H1 (cell line): ENCODE results near the gene ATG4C. TPM values are rescaled to one million over a fixed set of nuclear protein-coding genes. Genes with fewer than 3 reads are reported as not detected.
"Not testable (repeated sequence)": the region's sequence is repeated elsewhere in the genome, so short reads cannot be mapped to it uniquely, and the experiment has no call there.

Experiments
- CTCF ChIA-PET: fragments of 300-600 bp; sonication (Branson Sonifier 250); formaldehyde crosslinking; loops from one replicate; lab custom pipeline; 2021; ENCODE audit not compliant: partially characterized antibody; lab: Charles Lee
- POLR2A ChIA-PET: fragments of 300-600 bp; sonication (Branson Sonifier 250); formaldehyde crosslinking; loops from one replicate; lab custom pipeline; 2021; ENCODE audit warnings: inconsistent platforms; ENCODE audit not compliant: partially characterized antibody; lab: Charles Lee
- DNase-seq, 2 experiments: peaks; one replicate each; pipeline versions ENCODE4 v3.0.0 to v3.0.0-alpha.2; 2010 to 2022; ENCODE audit warnings: low spot score in 2 of 2, low read depth in 1 of 2, mixed read lengths in 1 of 2
- FAIRE-seq: peaks from 2 replicates; lab custom pipeline; 2011; peaks lifted over from hg19 to GRCh38; lab: Jason Lieb, UNC
- H2AFZ ChIP-seq: 2 replicates; pipeline ENCODE4 v1.8.1; 2012; ENCODE audit warnings: low read length, inconsistent platforms
- H2AK5ac ChIP-seq: 2 replicates; pipeline ENCODE4 v1.6.1; 2013; ENCODE audit warnings: low read depth, low read length
- H2BK120ac ChIP-seq: replicated peaks from 2 replicates; pipeline ENCODE3; 2013; ENCODE audit warnings: low read depth, low read length, inconsistent platforms
- H2BK12ac ChIP-seq: 2 replicates; pipeline ENCODE4 v1.6.1; 2013; ENCODE audit warnings: low read depth, low read length
- H2BK15ac ChIP-seq: 2 replicates; pipeline ENCODE4 v1.6.1; 2013; ENCODE audit warnings: low read length
- H2BK20ac ChIP-seq: 2 replicates; pipeline ENCODE4 v1.6.1; 2013; ENCODE audit warnings: low read length
- H2BK5ac ChIP-seq: 2 replicates; pipeline ENCODE4 v1.6.1; 2013; ENCODE audit warnings: low read depth, low read length
- H3K14ac ChIP-seq: 2 replicates; pipeline ENCODE4 v1.6.1; 2013; ENCODE audit warnings: inconsistent platforms; ENCODE audit not compliant: insufficient read length
- H3K18ac ChIP-seq: 2 replicates; pipeline ENCODE4 v1.6.1; 2013; ENCODE audit warnings: low read length; ENCODE audit errors: extremely low read depth
- H3K23ac ChIP-seq: 2 replicates; pipeline ENCODE4 v1.6.1; 2013; ENCODE audit warnings: inconsistent platforms; ENCODE audit not compliant: insufficient read length
- H3K23me2 ChIP-seq: 2 replicates; pipeline ENCODE4 v1.6.1; 2013; ENCODE audit warnings: low read depth, low read length
- H3K27ac ChIP-seq: 2 replicates; pipeline ENCODE4 v1.6.1; 2011; ENCODE audit warnings: low read depth, low read length, inconsistent platforms
- H3K27me3 ChIP-seq, 4 experiments: replicated peaks in 1 of 4; 1 replicate in 1 of 4; 2 replicates in 3 of 4; pipeline versions ENCODE4 v1.6.1 to v1.8.1; 2011 to 2013; ENCODE audit warnings: low read length in 3 of 4, mild to moderate bottlenecking in 3 of 4, inconsistent platforms in 2 of 4, mixed read lengths in 2 of 4, moderate library complexity in 1 of 4; ENCODE audit not compliant: control insufficient read depth in 3 of 4, insufficient read depth in 3 of 4; ENCODE audit errors: extremely low read depth in 1 of 4
- H3K36me3 ChIP-seq, 4 experiments: 2 replicates each; pipeline versions ENCODE4 v1.6.1 to v1.8.1; 2011 to 2013; ENCODE audit warnings: mild to moderate bottlenecking in 4 of 4, low read length in 3 of 4, moderate library complexity in 2 of 4, control low read depth in 1 of 4, inconsistent platforms in 1 of 4; ENCODE audit not compliant: insufficient read depth in 4 of 4, control insufficient read depth in 2 of 4
- H3K4ac ChIP-seq: replicated peaks from 2 replicates; pipeline ENCODE3; 2013; ENCODE audit warnings: low read length, low read depth, mixed read lengths, inconsistent platforms; ENCODE audit not compliant: insufficient read length
- H3K4me1 ChIP-seq, 4 experiments: replicated peaks in 1 of 4; 1 replicate in 1 of 4; 2 replicates in 3 of 4; pipeline versions ENCODE4 v1.6.1 to v1.8.1; 2011 to 2013; ENCODE audit warnings: low read length in 3 of 4, inconsistent platforms in 2 of 4, mixed read lengths in 1 of 4; ENCODE audit not compliant: insufficient read depth in 4 of 4, control insufficient read depth in 3 of 4
- H3K4me2 ChIP-seq, 2 experiments: 2 replicates each; pipeline versions ENCODE4 v1.6.1 to v1.8.1; 2011 to 2013; ENCODE audit warnings: low read depth in 2 of 2, low read length in 2 of 2, control low read depth in 1 of 2, inconsistent platforms in 1 of 2, mild to moderate bottlenecking in 1 of 2; ENCODE audit not compliant: insufficient read depth in 1 of 2
- H3K4me3 ChIP-seq, 4 experiments: fragments of 200-600, 300-600 bp in 1 of 4; sonication (generic), shearing (Covaris generic), sonication (Bioruptor Twin) in 1 of 4; 2 replicates each; pipeline versions ENCODE4 v1.5.1 to v1.8.1; 2011 to 2016; ENCODE audit warnings: low read length in 4 of 4, low read depth in 3 of 4, control low read depth in 2 of 4, inconsistent platforms in 2 of 4, mild to moderate bottlenecking in 2 of 4, mixed read lengths in 1 of 4, moderate library complexity in 1 of 4; ENCODE audit not compliant: insufficient read depth in 2 of 4; ENCODE audit errors: extremely low read depth in 1 of 4
- H3K56ac ChIP-seq: replicated peaks from 2 replicates; pipeline ENCODE3; 2013; ENCODE audit warnings: low read depth, mild to moderate bottlenecking, mixed read lengths, low read length, inconsistent platforms; ENCODE audit not compliant: insufficient read length
- H3K79me1 ChIP-seq: 2 replicates; pipeline ENCODE4 v1.6.1; 2013; ENCODE audit warnings: low read depth, low read length, control low read depth
- H3K79me2 ChIP-seq, 2 experiments: 2 replicates each; pipeline versions ENCODE4 v1.6.1 to v1.8.1; 2012 to 2013; ENCODE audit warnings: low read length in 2 of 2, mild to moderate bottlenecking in 2 of 2, inconsistent platforms in 1 of 2; ENCODE audit not compliant: insufficient read depth in 2 of 2, control insufficient read depth in 1 of 2
- H3K9ac ChIP-seq, 4 experiments: replicated peaks in 1 of 4; 1 replicate in 1 of 4; 2 replicates in 3 of 4; pipeline versions ENCODE4 v1.6.1 to v1.8.1; 2011 to 2013; ENCODE audit warnings: low read depth in 3 of 4, low read length in 3 of 4, control low read depth in 2 of 4, mild to moderate bottlenecking in 2 of 4, moderate library complexity in 2 of 4, inconsistent platforms in 1 of 4; ENCODE audit errors: extremely low read depth in 1 of 4
- H3K9me3 ChIP-seq, 2 experiments: 2 replicates each; pipeline versions ENCODE4 v1.6.1 to v1.8.1; 2012 to 2013; ENCODE audit warnings: mild to moderate bottlenecking in 2 of 2, moderate library complexity in 2 of 2, control low read depth in 1 of 2, inconsistent platforms in 1 of 2, low read depth in 1 of 2, low read length in 1 of 2, mixed read lengths in 1 of 2; ENCODE audit not compliant: insufficient read depth in 2 of 2
- H4K20me1 ChIP-seq, 2 experiments: replicated peaks in 1 of 2; 2 replicates each; pipeline versions ENCODE3 to v1.8.1; 2011 to 2013; ENCODE audit warnings: inconsistent platforms in 2 of 2, low read length in 2 of 2, mild to moderate bottlenecking in 1 of 2; ENCODE audit not compliant: insufficient read depth in 2 of 2, control insufficient read depth in 1 of 2
- H4K5ac ChIP-seq: 2 replicates; pipeline ENCODE4 v1.6.1; 2013; ENCODE audit warnings: low read length, low read depth, mixed read lengths, inconsistent platforms; ENCODE audit not compliant: insufficient read length
- H4K8ac ChIP-seq: 2 replicates; pipeline ENCODE4 v1.8.0; 2013; ENCODE audit warnings: mild to moderate bottlenecking, moderate library complexity, low read length, inconsistent platforms; ENCODE audit not compliant: insufficient read depth; ENCODE audit errors: extremely low read depth
- H4K91ac ChIP-seq: replicated peaks from 2 replicates; pipeline ENCODE3; 2013; ENCODE audit warnings: low read length, mixed read lengths, inconsistent platforms; ENCODE audit not compliant: insufficient read length
- WGBS, 2 experiments: shearing (Covaris generic) in 1 of 2; methylation state at CpG; one replicate each; pipeline versions ENCODE4 v1.1.6 to v1.1.7; 2013 to 2015; ENCODE audit warnings: low lambda C conversion rate in 2 of 2, mixed read lengths in 2 of 2, inconsistent platforms in 1 of 2, low coverage in 1 of 2, missing lambda C conversion rate in 1 of 2; ENCODE audit not compliant: insufficient replicate concordance in 2 of 2, insufficient coverage in 1 of 2, insufficient read length in 1 of 2; ENCODE audit errors: extremely low coverage in 1 of 2, missing lambda C conversion rate in 1 of 2; 5-methylcytosine and 5-hydroxymethylcytosine counted together
- polyA plus RNA-seq, 7 experiments: library from polyadenylated mRNA; depleted of rRNA in 3 of 7; stranded (reverse) in 5 of 7; unstranded in 2 of 7; fragments of >200 nt in 5 of 7; fragments of 200-250 nt in 2 of 7; gene quantifications; 1 replicate in 5 of 7; 2 replicates in 1 of 7; 4 replicates in 1 of 7; pipeline versions ENCODE4 v1.2.1 to v1.2.3, GENCODE V29; 2011 to 2013; ENCODE audit warnings: missing spikeins in 2 of 7, mixed read lengths in 2 of 7
- total RNA-seq: library from RNA; stranded (reverse); fragmentation: NEBNext Ultra II Directional; extraction: Animal tissue kit (Norgen Biotek cat#: 25700); gene quantifications from 2 replicates; pipeline ENCODE4 v1.2.1, GENCODE V29; 2021

Gene ATG4C
- total and polyA plus RNA-seq, 2 of the 8 experiments (the other 6 are each of a cell fraction or from before 2014, with no cell fraction given) = 5.1 to 22.2 TPM

DNA sequence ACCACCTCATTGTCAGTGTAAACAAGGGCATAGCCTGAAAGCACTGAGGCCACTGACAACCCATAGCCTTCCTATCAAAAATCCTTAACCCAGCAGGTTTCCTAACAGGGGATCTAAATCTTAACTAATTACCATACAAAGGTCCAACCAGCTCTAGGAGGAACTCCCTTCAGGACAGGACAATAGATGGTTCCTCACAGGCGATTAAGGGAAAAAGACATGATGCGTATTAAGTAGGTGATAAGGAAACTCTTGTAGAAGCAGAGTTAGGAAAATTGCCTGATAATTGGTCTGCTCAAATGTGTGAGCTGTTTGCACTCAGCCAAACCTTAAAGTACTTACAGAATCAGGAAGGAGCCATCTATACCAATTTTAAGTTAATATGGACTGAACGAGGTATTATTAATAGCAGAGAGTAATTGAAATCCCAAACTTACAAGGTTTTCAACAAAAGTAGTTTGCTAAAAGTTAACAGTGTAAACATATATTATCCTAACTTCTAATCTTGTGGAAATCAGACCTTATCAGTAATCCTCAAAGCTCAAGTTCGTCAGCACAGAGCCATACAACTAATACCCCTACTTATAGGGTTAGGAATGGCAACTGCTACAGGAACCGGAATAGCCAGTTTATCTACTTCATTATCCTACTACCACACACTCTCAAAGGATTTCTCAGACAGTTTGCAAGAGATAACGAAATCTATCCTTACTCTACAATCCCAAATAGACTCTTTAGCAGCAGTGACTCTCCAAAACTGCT lies 23.7 kb upstream of the ATG4C start:
- POLR2A ChIA-PET, H3K4me3 ChIP-seq, H2AK5ac ChIP-seq, H3K4me1 ChIP-seq, H3K4me2 ChIP-seq, H3K18ac ChIP-seq, H3K14ac ChIP-seq, H2BK5ac ChIP-seq, DNase-seq, H3K27me3 ChIP-seq, H3K56ac ChIP-seq, H3K27ac ChIP-seq, H3K79me2 ChIP-seq, H2AFZ ChIP-seq, FAIRE-seq, H3K4ac ChIP-seq, H4K91ac ChIP-seq, H4K20me1 ChIP-seq, H3K9ac ChIP-seq, H2BK20ac ChIP-seq, H3K23me2 ChIP-seq, H2BK15ac ChIP-seq, H2BK120ac ChIP-seq, H4K5ac ChIP-seq, H2BK12ac ChIP-seq, H3K79me1 ChIP-seq, H4K8ac ChIP-seq, H3K23ac ChIP-seq: not testable (repeated sequence)
- peaks cover 9 to 18% of the 10 kb centered on the region in 2 experiments for H3K9me3 ChIP-seq
- 89% methylated on average over 6 of the region's 6 CpGs; no CpG with 5 or more reads in 1 of the 2 experiments for WGBS, 2 experiments
- peaks cover 0 to 10% (median 0%) of the 10 kb centered on the region in 4 experiments; a peak in 2 of 8 replicates for H3K36me3 ChIP-seq
- CTCF ChIA-PET = interaction anchor here (0.8 to 1.4 kb wide), 2 partner anchors 14 to 206 kb away, joined by 3 to 4 read pairs; no protein-coding TSS in a partner anchor
